ENCODE results near the gene STAT5A.
"Not testable (repeated sequence)": the region's sequence is repeated elsewhere in the genome, so short reads cannot be mapped to it uniquely, and the experiment has no call there.

The STAT5A gene
- total RNA-seq: 144 to 263 reads per million in 2 donors

GRCh38 chr17:42287977-42288802 lies at the start of gene STAT5A:
Gene STAT5A (plus strand): TSS chr17:42288498. CDS start chr17:42289412, 914 bp downstream.
- DNase-seq: peak; percentile 58 to 91 (median 75)

GRCh38 chr17:42239576-42239975 lies 48.7 kb upstream of the STAT5A start:
- DNase-seq: not testable (repeated sequence)

- DNase-seq: no peak
These were observed 48.1 kb upstream of the STAT5A start for GRCh38 chr17:42240201-42240600.

- DNase-seq: not testable (repeated sequence)
These were observed 47.4 kb upstream of the STAT5A start for GRCh38 chr17:42240863-42241262.

GRCh38 chr17:42241871-42242270 lies 46.4 kb upstream of the STAT5A start:
- DNase-seq: no peak

GRCh38 chr17:42243493-42243982 lies 44.8 kb upstream of the STAT5A start:
- no peak for DNase-seq

GRCh38 chr17:42244116-42244515 lies 44.2 kb upstream of the STAT5A start:
- DNase-seq: not testable (repeated sequence)

- not testable (repeated sequence) for DNase-seq
These were observed 43.1 kb upstream of the STAT5A start for GRCh38 chr17:42245183-42245582.

- no peak for DNase-seq
These were observed 41.8 kb upstream of the STAT5A start for GRCh38 chr17:42246515-42246914.

GRCh38 chr17:42247734-42248133 lies 40.6 kb upstream of the STAT5A start:
- no peak for DNase-seq

- DNase-seq: peak; percentile 27 to 96 (median 65)
These were observed 39.7 kb upstream of the STAT5A start for GRCh38 chr17:42248351-42249179.

GRCh38 chr17:42249681-42250446 lies 38.4 kb upstream of the STAT5A start:
- DNase-seq: peak in 2 of 5 experiments; percentile 54 to 88

GRCh38 chr17:42251115-42251514 lies 37.2 kb upstream of the STAT5A start:
- DNase-seq: no peak

GRCh38 chr17:42252597-42253550 lies 35.4 kb upstream of the STAT5A start:
- DNase-seq: peak in 1 of 5 experiments; percentile 49

- no peak for DNase-seq
These were observed 34.7 kb upstream of the STAT5A start for GRCh38 chr17:42253578-42253977.

GRCh38 chr17:42255445-42255844 lies 32.9 kb upstream of the STAT5A start:
- no peak for DNase-seq

- DNase-seq: no peak
These were observed 28.0 kb upstream of the STAT5A start for GRCh38 chr17:42260318-42260717.

- not testable (repeated sequence) for DNase-seq
These were observed 23.9 kb upstream of the STAT5A start for GRCh38 chr17:42264366-42264765.

GRCh38 chr17:42266462-42266861 lies 21.8 kb upstream of the STAT5A start:
- DNase-seq: no peak

GRCh38 chr17:42266918-42267766 lies 21.2 kb upstream of the STAT5A start:
- peak in 3 of 5 experiments; percentile 46 to 87 (median 83) for DNase-seq

Data from T-helper 2 cell (primary cell).